ENCODE data around the gene FAM50B. TPM values are rescaled to one million over a fixed set of nuclear protein-coding genes. Genes with fewer than 3 reads are reported as not detected.

Gene FAM50B
- total and polyA plus RNA-seq, 2 of the 13 experiments (the other 11 are each of a cell fraction or from before 2014, with no cell fraction given): 0.05 TPM; not detected in 1

DNA sequence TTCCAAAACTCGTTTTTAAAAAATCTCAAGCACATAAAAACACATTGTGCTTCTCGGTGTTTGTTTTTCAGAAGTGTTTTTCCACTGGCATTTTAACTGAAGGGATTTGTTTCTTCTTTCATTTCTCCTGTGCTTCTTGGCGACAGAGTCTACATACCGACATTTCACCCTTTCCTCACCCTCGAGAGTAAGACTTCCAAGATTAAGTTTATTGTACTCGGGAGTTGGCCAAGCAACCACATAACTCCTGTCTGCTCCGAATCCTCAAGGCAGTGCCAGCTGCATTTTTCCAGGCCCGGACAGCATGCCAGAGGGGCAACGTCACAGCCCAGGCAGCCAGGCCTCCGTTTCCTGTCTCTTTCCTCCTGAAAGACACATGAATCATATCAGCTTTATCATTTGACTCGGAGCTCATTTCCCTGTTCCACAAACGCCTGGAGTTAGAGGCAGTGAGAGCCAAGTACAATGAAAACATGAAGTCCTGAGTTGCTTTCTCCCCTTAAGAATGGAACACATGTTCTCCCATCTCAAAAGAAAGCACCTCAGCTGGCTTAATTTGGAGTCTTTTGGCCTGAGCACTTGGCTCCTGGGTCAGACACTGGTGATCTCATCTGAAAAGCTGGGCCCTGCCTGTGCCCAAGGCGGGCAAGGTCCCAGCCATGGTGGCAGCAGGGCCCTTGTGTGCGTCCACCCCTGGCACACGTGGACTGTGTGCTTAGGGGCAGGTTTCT lies 23.2 kb upstream of the FAM50B start (continued):
- TF ChIP-seq, protein P1, sequence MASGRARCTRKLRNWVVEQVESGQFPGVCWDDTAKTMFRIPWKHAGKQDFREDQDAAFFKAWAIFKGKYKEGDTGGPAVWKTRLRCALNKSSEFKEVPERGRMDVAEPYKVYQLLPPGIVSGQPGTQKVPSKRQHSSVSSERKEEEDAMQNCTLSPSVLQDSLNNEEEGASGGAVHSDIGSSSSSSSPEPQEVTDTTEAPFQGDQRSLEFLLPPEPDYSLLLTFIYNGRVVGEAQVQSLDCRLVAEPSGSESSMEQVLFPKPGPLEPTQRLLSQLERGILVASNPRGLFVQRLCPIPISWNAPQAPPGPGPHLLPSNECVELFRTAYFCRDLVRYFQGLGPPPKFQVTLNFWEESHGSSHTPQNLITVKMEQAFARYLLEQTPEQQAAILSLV (CRISPR knock-in tag; IDR thresholded peaks at IDR 0.05; ENCODE audit: borderline replicate concordance): no peak
- TF ChIP-seq POGZ (CRISPR knock-in tag; IDR thresholded peaks at IDR 0.05): no peak
- TF ChIP-seq, protein P2, sequence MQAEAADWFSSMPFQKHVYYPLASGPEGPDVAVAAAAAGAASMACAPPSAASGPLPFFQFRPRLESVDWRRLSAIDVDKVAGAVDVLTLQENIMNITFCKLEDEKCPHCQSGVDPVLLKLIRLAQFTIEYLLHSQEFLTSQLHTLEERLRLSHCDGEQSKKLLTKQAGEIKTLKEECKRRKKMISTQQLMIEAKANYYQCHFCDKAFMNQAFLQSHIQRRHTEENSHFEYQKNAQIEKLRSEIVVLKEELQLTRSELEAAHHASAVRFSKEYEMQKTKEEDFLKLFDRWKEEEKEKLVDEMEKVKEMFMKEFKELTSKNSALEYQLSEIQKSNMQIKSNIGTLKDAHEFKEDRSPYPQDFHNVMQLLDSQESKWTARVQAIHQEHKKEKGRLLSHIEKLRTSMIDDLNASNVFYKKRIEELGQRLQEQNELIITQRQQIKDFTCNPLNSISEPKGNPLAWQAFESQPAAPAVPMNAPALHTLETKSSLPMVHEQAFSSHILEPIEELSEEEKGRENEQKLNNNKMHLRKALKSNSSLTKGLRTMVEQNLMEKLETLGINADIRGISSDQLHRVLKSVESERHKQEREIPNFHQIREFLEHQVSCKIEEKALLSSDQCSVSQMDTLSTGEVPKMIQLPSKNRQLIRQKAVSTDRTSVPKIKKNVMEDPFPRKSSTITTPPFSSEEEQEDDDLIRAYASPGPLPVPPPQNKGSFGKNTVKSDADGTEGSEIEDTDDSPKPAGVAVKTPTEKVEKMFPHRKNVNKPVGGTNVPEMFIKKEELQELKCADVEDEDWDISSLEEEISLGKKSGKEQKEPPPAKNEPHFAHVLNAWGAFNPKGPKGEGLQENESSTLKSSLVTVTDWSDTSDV (CRISPR knock-in tag; IDR thresholded peaks at IDR 0.05): no peak

DNA sequence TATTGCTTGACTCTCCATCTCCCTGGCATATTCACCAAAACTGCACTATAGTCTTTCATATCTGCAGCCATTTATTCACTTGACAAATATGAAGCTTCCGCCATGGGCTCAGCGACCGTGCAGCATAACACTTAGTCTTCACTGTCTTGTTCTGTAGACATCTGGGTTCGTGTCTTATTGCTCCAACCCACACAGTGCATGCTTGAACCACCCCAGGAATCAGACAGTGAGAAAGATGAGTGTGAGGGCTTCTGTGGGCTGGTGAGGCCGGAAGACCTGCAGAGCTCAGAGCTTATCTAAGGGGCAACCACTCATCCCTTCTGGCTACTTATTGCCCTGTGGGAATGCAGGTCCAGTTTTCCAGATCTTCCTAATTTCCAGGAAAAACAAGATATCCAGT lies 19.9 kb upstream of the FAM50B start:
- Histone ChIP-seq H3K79me2 (ENCODE audit: insufficient read depth, low read length) (no peaks in the 10 kb centered on the region), H3K27ac (ENCODE audit: extremely low read length, insufficient read depth, low read length) (no peak overlapping the region), H4K20me1 (ENCODE audit: insufficient read depth, low read length) (no peaks in the 10 kb centered on the region), H3K4me1 (ENCODE audit: insufficient read depth, low read length) (peaks cover 40% of the 10 kb centered on the region), H3K4me2 (ENCODE audit: low read depth, low read length) (peak overlapping the region; percentile 10; the same call in 1 of the 2 replicates), H3K4me3 (replicated peaks in 1 of 3; ENCODE audit: insufficient read depth in 1 of 3, low read depth in 2 of 3, low read length in 3 of 3) (no peak overlapping the region), H3K9ac (ENCODE audit: insufficient read depth, low read depth, low read length) (no peak overlapping the region), H3K9me3 (ENCODE audit: low read length) (no peaks in the 10 kb centered on the region), H2AFZ (ENCODE audit: low read length) (no peak overlapping the region), H3K36me3 (replicated peaks in 1 of 2; ENCODE audit: control insufficient read depth in 1 of 2, insufficient read depth in 2 of 2, low read length in 2 of 2) (no peaks in the 10 kb centered on the region), H3K27me3 (ENCODE audit: control insufficient read depth in 1 of 2, insufficient read depth in 2 of 2, low read length in 2 of 2) (no peaks in the 10 kb centered on the region)
- CTCF ChIA-PET (ENCODE audit: low intra/inter-chr PET ratio, low total read pairs): no interaction called here
- no TSS peak for BruUV-seq (replicated peaks)
- FAIRE-seq (no peak), ATAC-seq (no peak), DNase-seq (ENCODE audit: low spot score) (no peak)
- WGBS (ENCODE audit: low lambda C conversion rate): 68% methylated on average over 5 of the region's 5 CpGs
- TF ChIP-seq HMGA1 (CRISPR knock-in tag; conservative IDR thresholded peaks at IDR 0.05) (no peak), ZNF589 (CRISPR knock-in tag; conservative IDR thresholded peaks at IDR 0.05) (no peak)
- TF ChIP-seq, protein P3, sequence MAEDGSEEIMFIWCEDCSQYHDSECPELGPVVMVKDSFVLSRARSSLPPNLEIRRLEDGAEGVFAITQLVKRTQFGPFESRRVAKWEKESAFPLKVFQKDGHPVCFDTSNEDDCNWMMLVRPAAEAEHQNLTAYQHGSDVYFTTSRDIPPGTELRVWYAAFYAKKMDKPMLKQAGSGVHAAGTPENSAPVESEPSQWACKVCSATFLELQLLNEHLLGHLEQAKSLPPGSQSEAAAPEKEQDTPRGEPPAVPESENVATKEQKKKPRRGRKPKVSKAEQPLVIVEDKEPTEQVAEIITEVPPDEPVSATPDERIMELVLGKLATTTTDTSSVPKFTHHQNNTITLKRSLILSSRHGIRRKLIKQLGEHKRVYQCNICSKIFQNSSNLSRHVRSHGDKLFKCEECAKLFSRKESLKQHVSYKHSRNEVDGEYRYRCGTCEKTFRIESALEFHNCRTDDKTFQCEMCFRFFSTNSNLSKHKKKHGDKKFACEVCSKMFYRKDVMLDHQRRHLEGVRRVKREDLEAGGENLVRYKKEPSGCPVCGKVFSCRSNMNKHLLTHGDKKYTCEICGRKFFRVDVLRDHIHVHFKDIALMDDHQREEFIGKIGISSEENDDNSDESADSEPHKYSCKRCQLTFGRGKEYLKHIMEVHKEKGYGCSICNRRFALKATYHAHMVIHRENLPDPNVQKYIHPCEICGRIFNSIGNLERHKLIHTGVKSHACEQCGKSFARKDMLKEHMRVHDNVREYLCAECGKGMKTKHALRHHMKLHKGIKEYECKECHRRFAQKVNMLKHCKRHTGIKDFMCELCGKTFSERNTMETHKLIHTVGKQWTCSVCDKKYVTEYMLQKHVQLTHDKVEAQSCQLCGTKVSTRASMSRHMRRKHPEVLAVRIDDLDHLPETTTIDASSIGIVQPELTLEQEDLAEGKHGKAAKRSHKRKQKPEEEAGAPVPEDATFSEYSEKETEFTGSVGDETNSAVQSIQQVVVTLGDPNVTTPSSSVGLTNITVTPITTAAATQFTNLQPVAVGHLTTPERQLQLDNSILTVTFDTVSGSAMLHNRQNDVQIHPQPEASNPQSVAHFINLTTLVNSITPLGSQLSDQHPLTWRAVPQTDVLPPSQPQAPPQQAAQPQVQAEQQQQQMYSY (CRISPR knock-in tag; IDR thresholded peaks at IDR 0.05): peak; percentile 81
- TF ChIP-seq, protein P4, sequence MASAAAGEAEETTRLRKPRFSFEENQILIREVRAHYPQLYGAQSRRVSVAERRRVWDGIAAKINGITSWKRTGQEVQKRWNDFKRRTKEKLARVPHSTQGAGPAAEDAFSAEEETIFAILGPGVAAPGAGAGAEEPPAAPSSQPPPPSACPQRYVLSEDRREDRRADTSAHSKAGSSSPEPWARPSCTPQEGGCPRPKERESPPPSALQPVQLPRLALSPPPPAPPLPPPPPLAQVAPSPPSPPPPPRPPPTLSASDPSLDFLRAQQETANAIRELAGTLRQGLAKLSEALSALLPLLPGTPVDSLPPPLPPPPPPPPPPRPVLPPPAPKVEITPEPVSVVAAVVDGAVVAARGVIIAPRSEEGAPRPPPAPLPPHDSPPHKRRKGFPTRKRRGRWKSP (CRISPR knock-in tag; IDR thresholded peaks at IDR 0.05): no peak
- in situ Hi-C loops (cut with HindIII; ENCODE audit: extremely low pct_ligation_motif_present, low pct_unique_long_range_greater_than_20kb) (loop anchor here (5.0 kb wide), 1 partner anchor 82 kb away; no protein-coding TSS in a partner anchor), intact Hi-C loops (cut with micrococcal nuclease; ENCODE audit: unreplicated experiment) (loop anchor here (5.0 kb wide), 1 partner anchor 42 kb away; no protein-coding TSS in a partner anchor)
- POLR2A ChIA-PET: interaction anchor here (1.2 to 2.2 kb wide), 3 partner anchors 10 to 11 kb away, joined by 4 to 6 read pairs (median 4); no protein-coding TSS in a partner anchor

All from HepG2 (cell line).